Osteoblast (primary cell): ENCODE measurements around the gene ACACB. TPM values are rescaled to one million over a fixed set of nuclear protein-coding genes. Genes with fewer than 3 reads are reported as not detected.

Experiments used
- DNase-seq: peaks from one replicate; pipeline ENCODE4 v3.0.0; 2011; ENCODE audit warnings: low spot score, mixed read lengths; ENCODE audit not compliant: insufficient read length; ENCODE audit errors: missing footprints
- H2AFZ ChIP-seq: 2 replicates; pipeline ENCODE4 v1.6.0; 2011; ENCODE audit warnings: mild to moderate bottlenecking, low read length
- H3K27ac ChIP-seq: 2 replicates; pipeline ENCODE4 v1.5.1; 2011; ENCODE audit warnings: mild to moderate bottlenecking, low read depth, low read length, moderate library complexity
- H3K27me3 ChIP-seq: 2 replicates; pipeline ENCODE4 v1.6.0; 2012; ENCODE audit warnings: mild to moderate bottlenecking, control low read depth, inconsistent platforms, low read length, moderate library complexity; ENCODE audit not compliant: insufficient read depth
- H3K36me3 ChIP-seq: 2 replicates; pipeline ENCODE4 v1.5.1; 2011; ENCODE audit warnings: mild to moderate bottlenecking, low read length, control low read depth, moderate library complexity; ENCODE audit not compliant: insufficient read depth
- H3K4me1 ChIP-seq: 2 replicates; pipeline ENCODE4 v1.5.1; 2011; ENCODE audit warnings: mild to moderate bottlenecking, low read length, control low read depth, moderate library complexity; ENCODE audit not compliant: insufficient read depth
- H3K4me2 ChIP-seq: 2 replicates; pipeline ENCODE4 v1.6.0; 2011; ENCODE audit warnings: mild to moderate bottlenecking, low read length; ENCODE audit not compliant: insufficient read depth
- H3K4me3 ChIP-seq: fragments of 200-600 bp; sonication (generic); 3 replicates; pipeline ENCODE4 v1.5.1; 2012; ENCODE audit warnings: mild to moderate bottlenecking, low read length, inconsistent platforms; ENCODE audit not compliant: insufficient read depth
- H3K79me2 ChIP-seq: 2 replicates; pipeline ENCODE4 v1.6.0; 2012; ENCODE audit warnings: mild to moderate bottlenecking, low read length, control low read depth, inconsistent platforms; ENCODE audit not compliant: insufficient read depth
- H3K9me3 ChIP-seq: 2 replicates; pipeline ENCODE4 v1.5.1; 2011; ENCODE audit warnings: low read depth, low read length, control low read depth
- H4K20me1 ChIP-seq: 2 replicates; pipeline ENCODE4 v1.6.0; 2012; ENCODE audit warnings: mild to moderate bottlenecking, low read length, control low read depth; ENCODE audit not compliant: insufficient read depth
- total RNA-seq: library from RNA; depleted of rRNA; stranded (reverse); fragments of >200 nt; gene quantifications from 2 replicates; pipeline ENCODE4 v1.2.3, GENCODE V29; 2012
- TF ChIP-seq, protein P1 (sequence below): IDR thresholded peaks from 2 replicates; pipeline ENCODE4 v1.5.1; 2011; ENCODE audit warnings: mild to moderate bottlenecking, low read depth, low read length, moderate library complexity; ENCODE audit errors: extremely low read depth

ACACB gene
- total RNA-seq, 1 donor = 13.8 TPM

DNA sequence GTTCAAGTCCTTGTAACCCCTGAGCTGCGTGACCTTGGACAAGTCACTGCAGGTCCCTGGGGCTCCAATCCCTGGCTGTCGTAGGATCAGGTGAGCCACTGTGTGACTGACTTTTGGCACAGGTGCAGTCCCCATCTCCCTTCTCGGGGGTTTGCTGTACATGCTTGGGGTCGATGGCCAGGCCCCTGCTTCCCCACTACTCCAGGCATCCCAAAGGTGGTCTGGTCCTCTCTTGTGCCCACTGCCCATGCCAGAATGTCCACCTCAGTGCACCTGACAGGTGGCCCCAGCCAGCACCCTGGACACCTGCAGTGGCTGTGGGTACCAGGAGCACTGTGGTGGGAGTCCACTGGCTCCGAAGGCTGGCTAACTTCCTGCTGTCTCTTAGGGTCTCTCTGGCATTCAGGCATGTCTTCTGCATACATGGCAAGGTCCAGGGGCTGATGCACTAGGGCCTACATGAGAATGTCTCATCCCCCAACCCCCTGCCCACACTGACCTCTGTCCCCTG, 178.0 kb downstream of the ACACB start:
- H3K4me2 ChIP-seq = no peak overlapping the region
- H3K9me3 ChIP-seq = no peaks in the 10 kb centered on the region
- TF ChIP-seq, protein P1, sequence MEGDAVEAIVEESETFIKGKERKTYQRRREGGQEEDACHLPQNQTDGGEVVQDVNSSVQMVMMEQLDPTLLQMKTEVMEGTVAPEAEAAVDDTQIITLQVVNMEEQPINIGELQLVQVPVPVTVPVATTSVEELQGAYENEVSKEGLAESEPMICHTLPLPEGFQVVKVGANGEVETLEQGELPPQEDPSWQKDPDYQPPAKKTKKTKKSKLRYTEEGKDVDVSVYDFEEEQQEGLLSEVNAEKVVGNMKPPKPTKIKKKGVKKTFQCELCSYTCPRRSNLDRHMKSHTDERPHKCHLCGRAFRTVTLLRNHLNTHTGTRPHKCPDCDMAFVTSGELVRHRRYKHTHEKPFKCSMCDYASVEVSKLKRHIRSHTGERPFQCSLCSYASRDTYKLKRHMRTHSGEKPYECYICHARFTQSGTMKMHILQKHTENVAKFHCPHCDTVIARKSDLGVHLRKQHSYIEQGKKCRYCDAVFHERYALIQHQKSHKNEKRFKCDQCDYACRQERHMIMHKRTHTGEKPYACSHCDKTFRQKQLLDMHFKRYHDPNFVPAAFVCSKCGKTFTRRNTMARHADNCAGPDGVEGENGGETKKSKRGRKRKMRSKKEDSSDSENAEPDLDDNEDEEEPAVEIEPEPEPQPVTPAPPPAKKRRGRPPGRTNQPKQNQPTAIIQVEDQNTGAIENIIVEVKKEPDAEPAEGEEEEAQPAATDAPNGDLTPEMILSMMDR = no peak
- H4K20me1 ChIP-seq = no peaks in the 10 kb centered on the region
- H3K27me3 ChIP-seq = no peaks in the 10 kb centered on the region
- no peaks in the 10 kb centered on the region for H3K4me1 ChIP-seq
- DNase-seq = no peak
- no peak overlapping the region for H2AFZ ChIP-seq
- H3K27ac ChIP-seq = no peak overlapping the region
- no peaks in the 10 kb centered on the region for H3K79me2 ChIP-seq
- H3K36me3 ChIP-seq = no peaks in the 10 kb centered on the region
- no peak overlapping the region for H3K4me3 ChIP-seq

DNA sequence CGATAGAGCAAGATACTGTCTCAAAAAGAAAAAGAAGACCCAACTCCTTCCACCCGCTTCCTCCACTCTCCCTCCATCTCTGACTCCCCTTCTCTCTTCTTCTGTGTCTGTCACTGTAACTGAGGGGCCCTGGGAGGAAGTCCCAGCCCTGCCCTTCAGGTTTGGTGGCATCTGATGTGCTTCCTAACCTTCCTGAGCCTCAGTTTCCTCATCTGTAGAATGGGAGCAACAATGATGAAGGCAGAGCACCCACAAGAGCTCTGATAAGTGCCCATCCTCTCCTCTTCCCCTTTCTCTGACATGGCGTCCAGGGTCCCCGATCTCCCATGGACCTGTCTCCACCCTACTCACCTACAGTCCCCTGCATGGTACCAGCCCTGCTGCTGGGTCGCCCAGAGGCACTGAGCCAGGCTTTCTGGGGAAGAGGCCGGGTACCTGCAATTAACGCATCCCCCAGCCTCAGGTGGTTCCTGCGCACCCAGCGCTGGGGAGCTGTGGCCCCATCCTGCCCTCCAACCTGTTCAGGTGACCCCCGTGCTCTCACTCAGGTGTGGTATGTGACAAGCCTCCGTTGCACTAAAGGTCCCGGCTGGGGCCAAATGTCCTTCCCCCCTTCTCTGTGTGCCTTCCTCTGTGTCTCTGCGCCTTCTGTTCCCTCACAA, 179.5 kb downstream of the ACACB start:
- Histone ChIP-seq H4K20me1 (no peaks in the 10 kb centered on the region), H2AFZ (no peak overlapping the region), H3K27ac (no peak overlapping the region), H3K9me3 (no peaks in the 10 kb centered on the region), H3K4me2 (no peak overlapping the region), H3K36me3 (no peaks in the 10 kb centered on the region), H3K79me2 (no peaks in the 10 kb centered on the region), H3K4me1 (no peaks in the 10 kb centered on the region), H3K4me3 (no peak overlapping the region), H3K27me3 (no peaks in the 10 kb centered on the region)
- no peak for DNase-seq
- TF ChIP-seq, protein P1 = no peak

DNA sequence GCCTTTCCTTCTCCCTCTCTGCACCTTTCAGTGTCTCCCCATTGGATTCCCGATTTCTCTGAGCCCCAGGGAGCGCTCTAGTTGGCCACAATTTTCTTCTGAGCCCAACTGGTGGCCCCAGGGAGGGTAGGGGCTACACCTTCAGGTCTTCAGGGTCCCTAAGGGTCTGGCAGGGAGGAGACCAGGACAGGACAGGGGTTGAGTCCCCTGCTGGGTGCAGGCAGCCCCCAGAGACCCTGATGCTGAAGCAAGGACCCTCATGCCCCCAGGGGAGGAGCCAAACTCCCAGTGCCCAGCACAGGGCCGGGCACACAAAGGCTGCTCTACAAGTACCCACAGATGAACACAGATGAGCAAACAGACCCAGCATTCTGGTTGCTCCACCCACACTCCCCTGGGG, 180.0 kb downstream of the ACACB start:
- TF ChIP-seq, protein P1 = no peak
- no peaks in the 10 kb centered on the region for H3K4me1 ChIP-seq
- H4K20me1 ChIP-seq = no peaks in the 10 kb centered on the region
- H2AFZ ChIP-seq = no peak overlapping the region
- no peaks in the 10 kb centered on the region for H3K27me3 ChIP-seq
- H3K4me2 ChIP-seq = no peak overlapping the region
- peak; percentile 71 for DNase-seq
- no peak overlapping the region for H3K4me3 ChIP-seq
- no peaks in the 10 kb centered on the region for H3K79me2 ChIP-seq
- H3K36me3 ChIP-seq = no peaks in the 10 kb centered on the region
- H3K9me3 ChIP-seq = no peaks in the 10 kb centered on the region
- H3K27ac ChIP-seq = no peak overlapping the region

DNA sequence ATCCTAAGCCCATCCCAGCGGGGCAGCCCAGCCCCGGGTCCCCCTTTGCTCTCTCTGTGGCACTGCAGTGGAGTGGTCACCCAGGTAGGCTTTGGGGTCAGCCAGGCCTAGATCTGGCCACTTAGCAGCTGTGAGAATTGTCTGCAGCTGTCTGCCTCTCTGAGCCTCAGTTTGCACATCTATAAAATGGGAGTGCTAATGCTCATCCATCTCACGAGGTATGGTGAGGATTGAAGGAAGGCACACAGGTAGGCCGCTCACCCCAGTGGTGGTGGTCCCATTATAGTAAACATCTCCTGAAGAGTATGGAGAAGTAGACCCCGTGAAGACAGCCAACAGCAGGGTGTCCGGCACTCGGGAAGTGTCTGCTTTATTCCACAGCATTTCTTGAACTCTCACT, 183.5 kb downstream of the ACACB start:
- no peaks in the 10 kb centered on the region for H3K9me3 ChIP-seq
- H3K27ac ChIP-seq = no peak overlapping the region
- H3K79me2 ChIP-seq = no peaks in the 10 kb centered on the region
- H3K4me1 ChIP-seq = no peaks in the 10 kb centered on the region
- DNase-seq = no peak
- peaks cover 12% of the 10 kb centered on the region for H3K27me3 ChIP-seq
- no peak overlapping the region for H3K4me3 ChIP-seq
- no peaks in the 10 kb centered on the region for H3K36me3 ChIP-seq
- no peak overlapping the region for H3K4me2 ChIP-seq
- H4K20me1 ChIP-seq = no peaks in the 10 kb centered on the region
- no peak overlapping the region for H2AFZ ChIP-seq
- TF ChIP-seq, protein P1 = no peak
